A549 (cell line): ENCODE data around the gene BCL2.

Experiments
- CTCF ChIP-seq: fragments of >200 bp; sonication (Bioruptor Twin); formaldehyde crosslinking; IDR thresholded peaks from 3 replicates; pipeline ENCODE4 v1.5.1; 2016
- KDM1A ChIP-seq: fragments of 200-600 bp; sonication (generic); IDR thresholded peaks from 2 replicates; pipeline ENCODE4 v1.6.1; 2016; ENCODE audit warnings: low read depth, mild to moderate bottlenecking

GRCh38 chr18:63220903-63221302, 98.7 kb downstream of the BCL2 start:
- TF ChIP-seq CTCF (no peak), KDM1A (no peak)
